ENCODE data around the gene CTNNAL1. TPM values are rescaled to one million over a fixed set of nuclear protein-coding genes. Genes with fewer than 3 reads are reported as not detected.
"Not testable (repeated sequence)": the region's sequence is repeated elsewhere in the genome, so short reads cannot be mapped to it uniquely, and the experiment has no call there.

The CTNNAL1 gene
- total RNA-seq (ENCODE audit: low replicate concordance), result 29.7 and 36.0 TPM in 2 replicates
- long read RNA-seq, transcript CTNNAL1-201 (19 exons, 2,490 nt), result major isoform, 54 of 81 reads
- long read RNA-seq, partial matches to known transcripts, result 14 of 81 reads
- long read RNA-seq, other reads (novel, unspliced or antisense), result 11 of 81 reads

GRCh38 chr9:109012876-109013678, at the start of gene CTNNAL1:
CTNNAL1 (minus strand) TSS chr9:109013499; CDS start chr9:109013442, 57 bp downstream.
- TF ChIP-seq CTCF (conservative IDR thresholded peaks at IDR 0.05), result no peak
- Mint-ChIP-seq H3K27ac (peak within 1 kb of the TSS; percentile 99), H3K4me1 (ENCODE audit: unreplicated experiment) (peaks cover 40% of the 10 kb centered on the region), H3K9me3 (no peaks in the 10 kb centered on the region), H3K4me3 (peak within 1 kb of the TSS; percentile 98), H3K36me3 (peaks cover 9% of the 10 kb centered on the region), H3K27me3 (no peaks in the 10 kb centered on the region)
- DNase-seq (ENCODE audit: extremely low spot score, unreplicated experiment), result peak; percentile 92

- Mint-ChIP-seq H3K4me3 (no peak overlapping the region), H3K4me1 (ENCODE audit: unreplicated experiment) (no peaks in the 10 kb centered on the region), H3K9me3 (no peaks in the 10 kb centered on the region), H3K27ac (no peak overlapping the region), H3K36me3 (peaks cover 21% of the 10 kb centered on the region), H3K27me3 (no peaks in the 10 kb centered on the region)
- TF ChIP-seq CTCF (conservative IDR thresholded peaks at IDR 0.05), result no peak
- no peak for DNase-seq (ENCODE audit: extremely low spot score, unreplicated experiment)
Observed at GRCh38 chr9:109062543-109062942, 49.2 kb upstream of the CTNNAL1 start.

- DNase-seq (ENCODE audit: extremely low spot score, unreplicated experiment), result no peak
- no peaks in the 10 kb centered on the region for H3K9me3 Mint-ChIP-seq
- no peaks in the 10 kb centered on the region for H3K27me3 Mint-ChIP-seq
- no peak for TF ChIP-seq CTCF (conservative IDR thresholded peaks at IDR 0.05)
- H3K4me3 Mint-ChIP-seq, result no peak overlapping the region
- H3K36me3 Mint-ChIP-seq, result peaks cover 32% of the 10 kb centered on the region
- peak overlapping the region; percentile 5 for H3K27ac Mint-ChIP-seq
- H3K4me1 Mint-ChIP-seq (ENCODE audit: unreplicated experiment), result no peaks in the 10 kb centered on the region
Observed at GRCh38 chr9:109060191-109060590, 46.9 kb upstream of the CTNNAL1 start.

GRCh38 chr9:109053121-109053520, 39.8 kb upstream of the CTNNAL1 start:
- not testable (repeated sequence) for H3K27ac Mint-ChIP-seq; H3K27me3 Mint-ChIP-seq; H3K4me1 Mint-ChIP-seq (ENCODE audit: unreplicated experiment); DNase-seq (ENCODE audit: extremely low spot score, unreplicated experiment); H3K9me3 Mint-ChIP-seq; H3K4me3 Mint-ChIP-seq
- peaks cover 45% of the 10 kb centered on the region for H3K36me3 Mint-ChIP-seq

GRCh38 chr9:109052416-109052815, 39.1 kb upstream of the CTNNAL1 start:
- no peak for DNase-seq (ENCODE audit: extremely low spot score, unreplicated experiment)
- H3K27me3 Mint-ChIP-seq, result no peaks in the 10 kb centered on the region
- no peaks in the 10 kb centered on the region for H3K4me1 Mint-ChIP-seq (ENCODE audit: unreplicated experiment)
- no peak for TF ChIP-seq CTCF (conservative IDR thresholded peaks at IDR 0.05)
- H3K9me3 Mint-ChIP-seq, result no peaks in the 10 kb centered on the region
- H3K36me3 Mint-ChIP-seq, result peaks cover 48% of the 10 kb centered on the region
- no peak overlapping the region for H3K4me3 Mint-ChIP-seq
- H3K27ac Mint-ChIP-seq, result no peak overlapping the region

- peaks cover 45% of the 10 kb centered on the region for H3K36me3 Mint-ChIP-seq
- no peak overlapping the region for H3K4me3 Mint-ChIP-seq
- no peaks in the 10 kb centered on the region for H3K9me3 Mint-ChIP-seq
- H3K27me3 Mint-ChIP-seq, result no peaks in the 10 kb centered on the region
- no peak overlapping the region for H3K27ac Mint-ChIP-seq
- no peak for DNase-seq (ENCODE audit: extremely low spot score, unreplicated experiment)
- H3K4me1 Mint-ChIP-seq (ENCODE audit: unreplicated experiment), result no peaks in the 10 kb centered on the region
- TF ChIP-seq CTCF (conservative IDR thresholded peaks at IDR 0.05), result no peak
Observed at GRCh38 chr9:109051733-109052132, 38.4 kb upstream of the CTNNAL1 start.

All from type B pancreatic cell (in vitro differentiated cells).